ENCODE measurements around the gene DNLZ.

DNA sequence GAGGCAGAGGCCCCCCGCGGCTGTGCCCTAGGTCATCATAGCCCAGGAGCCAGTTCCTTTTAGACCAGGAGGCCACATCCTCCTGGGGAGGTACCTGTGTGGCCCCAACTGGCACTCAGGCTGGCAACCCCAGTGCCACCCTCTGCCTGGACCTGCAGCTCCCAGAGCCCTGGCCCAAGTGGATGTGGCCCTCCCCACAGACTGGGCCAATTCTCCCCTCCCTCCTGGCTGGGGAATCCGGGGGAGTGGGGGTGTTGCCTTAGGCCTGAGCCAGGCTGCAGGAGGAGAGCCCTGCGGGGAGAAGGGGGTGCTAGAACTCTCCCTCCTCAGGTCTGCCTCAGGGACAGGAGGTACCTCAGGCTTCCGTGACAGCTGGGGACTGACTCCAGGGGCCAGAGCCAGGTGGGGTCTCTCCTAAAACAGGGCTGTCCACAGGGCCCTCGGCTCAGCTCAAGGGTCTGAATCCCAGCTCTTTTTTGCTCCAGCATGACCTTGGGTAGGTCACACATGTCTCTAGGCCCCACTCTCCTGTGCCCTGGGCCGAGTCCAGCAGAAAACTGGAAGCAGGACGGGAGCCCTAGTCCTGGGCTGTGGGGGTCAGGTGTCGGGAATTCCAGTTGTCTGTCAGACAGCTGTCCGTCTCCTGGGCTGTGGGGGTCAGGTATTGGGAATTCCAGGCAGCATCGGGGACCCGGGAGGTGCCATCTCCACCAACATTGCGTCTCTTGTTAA is 9.6 kb downstream of the DNLZ start:
- TF ChIP-seq, protein P1, sequence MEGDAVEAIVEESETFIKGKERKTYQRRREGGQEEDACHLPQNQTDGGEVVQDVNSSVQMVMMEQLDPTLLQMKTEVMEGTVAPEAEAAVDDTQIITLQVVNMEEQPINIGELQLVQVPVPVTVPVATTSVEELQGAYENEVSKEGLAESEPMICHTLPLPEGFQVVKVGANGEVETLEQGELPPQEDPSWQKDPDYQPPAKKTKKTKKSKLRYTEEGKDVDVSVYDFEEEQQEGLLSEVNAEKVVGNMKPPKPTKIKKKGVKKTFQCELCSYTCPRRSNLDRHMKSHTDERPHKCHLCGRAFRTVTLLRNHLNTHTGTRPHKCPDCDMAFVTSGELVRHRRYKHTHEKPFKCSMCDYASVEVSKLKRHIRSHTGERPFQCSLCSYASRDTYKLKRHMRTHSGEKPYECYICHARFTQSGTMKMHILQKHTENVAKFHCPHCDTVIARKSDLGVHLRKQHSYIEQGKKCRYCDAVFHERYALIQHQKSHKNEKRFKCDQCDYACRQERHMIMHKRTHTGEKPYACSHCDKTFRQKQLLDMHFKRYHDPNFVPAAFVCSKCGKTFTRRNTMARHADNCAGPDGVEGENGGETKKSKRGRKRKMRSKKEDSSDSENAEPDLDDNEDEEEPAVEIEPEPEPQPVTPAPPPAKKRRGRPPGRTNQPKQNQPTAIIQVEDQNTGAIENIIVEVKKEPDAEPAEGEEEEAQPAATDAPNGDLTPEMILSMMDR (IDR thresholded peaks at IDR 0.05; ENCODE audit: poor library complexity, severe bottlenecking) = no peak
- TF ChIP-seq MXI1 (conservative IDR thresholded peaks at IDR 0.05; ENCODE audit: poor library complexity, severe bottlenecking) (no peak), POLR2AphosphoS5 (IDR thresholded peaks at IDR 0.05) (no peak), TAF1 (IDR thresholded peaks at IDR 0.05; ENCODE audit: low read depth) (no peak)

Measured in neural cell (in vitro differentiated cells).